Spleen (tissue), 11 donors: ENCODE results near the gene ADAMTS17. TPM values are rescaled to one million over a fixed set of nuclear protein-coding genes. Genes with fewer than 3 reads are reported as not detected.

Source experiments
- DNase-seq: peaks from one replicate; pipeline ENCODE4 v3.0.0-alpha.2; 2020
- H3K27ac ChIP-seq, 8 donors: fragments of 200-600 bp; sonication (generic) in 7 of 8; 1 replicate in 4 of 8; 2 replicates in 4 of 8; pipeline versions ENCODE4 v1.5.0 to v1.8.0; 2016 to 2021; ENCODE audit warnings: inconsistent platforms in 4 of 8, mild to moderate bottlenecking in 4 of 8, moderate library complexity in 1 of 8
- H3K27me3 ChIP-seq, 7 donors: fragments of 200-600 bp; sonication (generic) in 6 of 7; replicated peaks in 1 of 7; 1 replicate in 4 of 7; 2 replicates in 3 of 7; pipeline versions ENCODE4 v1.5.0 to v1.8.0; 2016 to 2021; ENCODE audit warnings: inconsistent platforms in 3 of 7, mild to moderate bottlenecking in 1 of 7
- H3K36me3 ChIP-seq, 6 donors: fragments of 200-600 bp; sonication (generic) in 5 of 6; 1 replicate in 4 of 6; 2 replicates in 2 of 6; pipeline versions ENCODE4 v1.5.0 to v1.8.0; 2016 to 2021; ENCODE audit warnings: inconsistent platforms in 2 of 6
- H3K4me1 ChIP-seq, 6 donors: fragments of 200-600 bp; sonication (generic) in 5 of 6; 1 replicate in 3 of 6; 2 replicates in 3 of 6; pipeline versions ENCODE4 v1.5.0 to v1.8.0; 2016 to 2021; ENCODE audit warnings: inconsistent platforms in 3 of 6
- H3K4me3 ChIP-seq, 8 donors: fragments of 200-600 bp; sonication (generic) in 7 of 8; 1 replicate in 4 of 8; 2 replicates in 4 of 8; pipeline versions ENCODE4 v1.5.0 to v1.8.0; 2016 to 2021; ENCODE audit warnings: inconsistent platforms in 4 of 8, mild to moderate bottlenecking in 4 of 8, moderate library complexity in 2 of 8
- H3K9me3 ChIP-seq, 8 donors: fragments of 200-600 bp; sonication (generic) in 7 of 8; 1 replicate in 4 of 8; 2 replicates in 4 of 8; pipeline versions ENCODE4 v1.5.0 to v1.8.0; 2016 to 2021; ENCODE audit warnings: inconsistent platforms in 4 of 8
- POLR2A ChIP-seq, 3 donors: fragments of 450-650 bp; IDR thresholded peaks; one replicate each; pipeline ENCODE4 v1.5.1; 2017; ENCODE audit warnings: antibody characterized with exemption in 3 of 3, mild to moderate bottlenecking in 1 of 3
- POLR2AphosphoS5 ChIP-seq, 3 donors: sonication (generic); formaldehyde crosslinking; IDR thresholded peaks; one replicate each; pipeline ENCODE4 v1.5.1; 2017; ENCODE audit warnings: antibody characterized with exemption in 3 of 3
- WGBS, 5 donors: extraction: QIAGEN DNeasy Blood & Tissue Kit in 3 of 5; methylation state at CpG; one replicate each; pipeline versions ENCODE4 v1.1.5 to v1.1.7; 2013 to 2018; 5-methylcytosine and 5-hydroxymethylcytosine counted together
- intact Hi-C: fragments of 100-400 bp; cut with DNase I; formaldehyde crosslinking; loops from one replicate; pipeline ENCODE4 v1.15.0; 2023; ENCODE audit warnings: low total_unique reads
- polyA plus RNA-seq, 3 donors: library from polyadenylated mRNA; stranded (reverse); fragments of 200-250 nt; gene quantifications; one replicate each; pipeline ENCODE4 v1.2.1, GENCODE V29; 2013
- total RNA-seq, 7 donors: library from RNA; depleted of rRNA in 3 of 7; stranded (reverse); fragments of >200 nt in 3 of 7; fragmentation: NEBNext Ultra II Directional in 4 of 7; extraction: Animal tissue kit (Norgen Biotek cat#: 25700) in 4 of 7; gene quantifications; one replicate each; pipeline versions ENCODE4 v1.1.0 to v1.2.1, GENCODE V29; 2016 to 2021
- TF ChIP-seq, protein P1 (sequence below), 11 experiments: fragments of 200-600 bp in 7 of 11; fragments of 450-650 bp in 4 of 11; sonication (generic) in 4 of 11; IDR thresholded peaks in 8 of 11; conservative IDR thresholded peaks in 3 of 11; 1 replicate in 7 of 11; 2 replicates in 4 of 11; pipeline versions ENCODE4 v1.4.0 to v1.8.0; 2016 to 2021; ENCODE audit warnings: antibody characterized with exemption in 11 of 11, inconsistent platforms in 4 of 11, mild to moderate bottlenecking in 1 of 11
- donor health status: healthy with polysubstance abuse.
- donor health status: DM: no; HTN: no; CAD: no; lungs with moderate emphysema.
- donor health status: DM: no; HTN: no; CAD: no.
- donor health status: Bipolar disorder and iron deficiency.
- donor health status: healthy.
- donor health status: DM: no; HTN: no; CAD: no.
- donor health status: DM: yes; HTN: yes; CAD: no.

ADAMTS17 gene
- total and polyA plus RNA-seq, 10 donors, result 0.21 to 13.2 (median 5.8) TPM

- H3K36me3 ChIP-seq, result no peaks in the 10 kb centered on the region
- no peak overlapping the region for H3K4me3 ChIP-seq
- H3K27me3 ChIP-seq, result no peaks in the 10 kb centered on the region
- TF ChIP-seq POLR2AphosphoS5 (IDR thresholded peaks at IDR 0.05), result no peak
- TF ChIP-seq, protein P1, sequence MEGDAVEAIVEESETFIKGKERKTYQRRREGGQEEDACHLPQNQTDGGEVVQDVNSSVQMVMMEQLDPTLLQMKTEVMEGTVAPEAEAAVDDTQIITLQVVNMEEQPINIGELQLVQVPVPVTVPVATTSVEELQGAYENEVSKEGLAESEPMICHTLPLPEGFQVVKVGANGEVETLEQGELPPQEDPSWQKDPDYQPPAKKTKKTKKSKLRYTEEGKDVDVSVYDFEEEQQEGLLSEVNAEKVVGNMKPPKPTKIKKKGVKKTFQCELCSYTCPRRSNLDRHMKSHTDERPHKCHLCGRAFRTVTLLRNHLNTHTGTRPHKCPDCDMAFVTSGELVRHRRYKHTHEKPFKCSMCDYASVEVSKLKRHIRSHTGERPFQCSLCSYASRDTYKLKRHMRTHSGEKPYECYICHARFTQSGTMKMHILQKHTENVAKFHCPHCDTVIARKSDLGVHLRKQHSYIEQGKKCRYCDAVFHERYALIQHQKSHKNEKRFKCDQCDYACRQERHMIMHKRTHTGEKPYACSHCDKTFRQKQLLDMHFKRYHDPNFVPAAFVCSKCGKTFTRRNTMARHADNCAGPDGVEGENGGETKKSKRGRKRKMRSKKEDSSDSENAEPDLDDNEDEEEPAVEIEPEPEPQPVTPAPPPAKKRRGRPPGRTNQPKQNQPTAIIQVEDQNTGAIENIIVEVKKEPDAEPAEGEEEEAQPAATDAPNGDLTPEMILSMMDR (IDR thresholded peaks at IDR 0.05 in 8 of 11, conservative IDR thresholded peaks at IDR 0.05 in 3 of 11), result no peak
- no peak for TF ChIP-seq POLR2A (IDR thresholded peaks at IDR 0.05)
- DNase-seq, result no peak
- intact Hi-C loops, result no loop called here
- no peaks in the 10 kb centered on the region for H3K4me1 ChIP-seq
- H3K27ac ChIP-seq, result no peak overlapping the region
- 84 to 93% (median 91%) methylated on average over 9 to 10 of the region's 10 CpGs for WGBS, 5 donors
- peaks cover 0 to 16% (median 8%) of the 10 kb centered on the region in 8 donors for H3K9me3 ChIP-seq
Measured at GRCh38 chr15:100049936-100050876, 291.6 kb downstream of the ADAMTS17 start.

GRCh38 chr15:100049483-100049882 is 292.3 kb downstream of the ADAMTS17 start:
- TF ChIP-seq, protein P1 (IDR thresholded peaks at IDR 0.05 in 8 of 11, conservative IDR thresholded peaks at IDR 0.05 in 3 of 11), result no peak
- TF ChIP-seq POLR2AphosphoS5 (IDR thresholded peaks at IDR 0.05), result no peak
- TF ChIP-seq POLR2A (IDR thresholded peaks at IDR 0.05), result no peak
- intact Hi-C loops, result no loop called here
- 87 to 95% (median 93%) methylated on average over 2 of the region's 2 CpGs for WGBS, 5 donors

DNA sequence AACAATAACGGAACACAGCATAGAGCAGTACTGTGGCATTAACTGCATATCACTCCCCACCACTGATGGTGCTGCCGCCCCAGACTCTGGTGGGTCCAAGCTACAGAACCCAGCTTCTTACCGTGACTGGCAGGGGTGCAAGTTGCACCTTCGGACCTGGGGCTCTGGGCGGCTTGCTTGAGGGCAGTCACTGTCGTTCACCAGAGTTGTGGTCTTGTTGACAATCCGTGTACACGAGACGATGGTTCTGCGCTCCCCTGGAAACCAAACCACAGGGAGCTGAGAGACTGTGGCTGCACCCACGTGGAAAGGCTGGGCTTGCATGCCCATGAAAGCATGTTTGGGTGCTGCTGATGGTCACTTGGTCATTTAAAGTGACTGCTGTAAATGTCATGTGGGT is 293.0 kb downstream of the ADAMTS17 start:
- no peak for TF ChIP-seq POLR2AphosphoS5 (IDR thresholded peaks at IDR 0.05)
- TF ChIP-seq, protein P1 (IDR thresholded peaks at IDR 0.05 in 8 of 11, conservative IDR thresholded peaks at IDR 0.05 in 3 of 11), result no peak
- TF ChIP-seq POLR2A (IDR thresholded peaks at IDR 0.05), result no peak
- no peaks in the 10 kb centered on the region for H3K27me3 ChIP-seq
- no peak for DNase-seq
- H3K4me3 ChIP-seq, result no peak overlapping the region
- 81 to 91% (median 89%) methylated on average over 11 of the region's 11 CpGs for WGBS, 5 donors
- H3K4me1 ChIP-seq, result no peaks in the 10 kb centered on the region
- H3K27ac ChIP-seq, result no peak overlapping the region
- H3K36me3 ChIP-seq, result no peaks in the 10 kb centered on the region
- intact Hi-C loops, result no loop called here
- peaks cover 0 to 16% (median 8%) of the 10 kb centered on the region in 8 donors for H3K9me3 ChIP-seq

More at GRCh38 chr15:100049483-100049882, 292.3 kb downstream of the ADAMTS17 start:
- Histone ChIP-seq H3K36me3 (no peaks in the 10 kb centered on the region), H3K27ac (no peak overlapping the region), H3K9me3 (peaks cover 0 to 16% (median 8%) of the 10 kb centered on the region in 8 donors), H3K27me3 (no peaks in the 10 kb centered on the region), H3K4me3 (no peak overlapping the region), H3K4me1 (no peaks in the 10 kb centered on the region)
- no peak for DNase-seq

DNA sequence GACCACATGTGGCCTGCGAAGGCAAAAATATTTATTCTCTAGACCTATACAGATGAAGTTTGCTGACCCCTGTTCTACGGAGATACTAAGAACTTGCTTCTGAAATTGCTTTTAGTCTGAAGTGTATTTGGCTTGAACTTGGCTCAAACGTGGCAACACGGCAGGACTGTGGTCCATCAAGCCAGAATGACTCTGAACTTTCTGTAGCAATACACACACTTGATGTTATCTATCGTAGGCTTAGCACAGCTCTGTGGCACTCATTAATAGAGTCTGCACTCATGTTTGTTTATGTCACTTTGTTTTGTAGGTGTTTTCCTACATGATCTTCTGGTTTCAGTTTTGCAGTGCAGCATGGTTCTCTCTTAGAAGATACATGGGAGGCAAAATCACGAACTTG is 298.1 kb downstream of the ADAMTS17 start:
- TF ChIP-seq, protein P1 (IDR thresholded peaks at IDR 0.05 in 8 of 11, conservative IDR thresholded peaks at IDR 0.05 in 3 of 11), result no peak
- no peak for TF ChIP-seq POLR2AphosphoS5 (IDR thresholded peaks at IDR 0.05)
- no peak for TF ChIP-seq POLR2A (IDR thresholded peaks at IDR 0.05)
- H3K27me3 ChIP-seq, result no peaks in the 10 kb centered on the region
- peak overlapping the region in 4 of 8 donors; percentile 1 to 55 (median 21) for H3K27ac ChIP-seq
- H3K4me1 ChIP-seq, result peaks cover 0 to 8% (median 0%) of the 10 kb centered on the region in 6 donors
- H3K9me3 ChIP-seq, result peaks cover 0 to 16% (median 8%) of the 10 kb centered on the region in 8 donors
- no peak overlapping the region for H3K4me3 ChIP-seq
- intact Hi-C loops, result no loop called here
- WGBS, 5 donors, result 65 to 84% (median 76%) methylated on average over 6 of the region's 6 CpGs
- no peaks in the 10 kb centered on the region for H3K36me3 ChIP-seq
- no peak for DNase-seq
